HPDE6-E6E7 (cell line): Measurements from ENCODE around the gene NEURL4.

Source experiments
- DNase-seq: peaks from one replicate; pipeline ENCODE4 v3.0.0; 2011; ENCODE audit warnings: missing footprints; ENCODE audit errors: extremely low spot score

The NEURL4 gene

DNA sequence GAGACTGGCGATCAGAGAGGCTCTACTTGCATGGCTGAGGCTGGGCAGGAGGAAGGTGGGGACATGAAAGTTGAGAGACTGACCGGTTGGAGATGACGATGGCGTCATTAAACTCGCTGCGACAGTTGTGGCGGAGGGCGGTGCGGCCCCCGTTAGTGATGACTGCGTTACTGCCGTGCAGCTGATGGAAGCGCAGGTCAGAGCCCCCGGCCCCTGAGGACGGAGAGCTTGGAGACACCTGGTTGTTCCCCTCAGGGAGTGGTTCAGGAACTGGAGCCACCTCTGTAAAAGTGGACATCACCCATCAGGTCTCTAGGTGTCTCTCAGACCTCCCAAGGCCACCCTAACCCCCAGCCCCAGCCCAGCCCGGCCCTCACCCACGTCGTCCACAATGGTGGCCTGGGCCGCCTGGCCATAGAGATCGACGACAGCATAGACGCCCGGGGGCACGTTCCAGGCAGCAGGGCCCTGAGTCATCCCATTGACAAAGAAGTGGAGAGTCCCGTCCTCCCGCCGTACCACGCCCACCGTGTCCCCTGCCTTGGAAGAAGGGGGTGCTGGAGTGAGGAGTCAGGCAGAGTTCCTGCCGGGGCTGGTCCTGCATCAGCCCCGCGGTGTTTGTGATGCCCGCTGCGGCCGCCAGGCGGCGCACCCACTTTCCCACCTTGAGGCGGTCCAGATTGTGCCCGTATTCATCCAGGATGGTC is 5.3 kb downstream of the NEURL4 start:
- DNase-seq, result no peak

DNA sequence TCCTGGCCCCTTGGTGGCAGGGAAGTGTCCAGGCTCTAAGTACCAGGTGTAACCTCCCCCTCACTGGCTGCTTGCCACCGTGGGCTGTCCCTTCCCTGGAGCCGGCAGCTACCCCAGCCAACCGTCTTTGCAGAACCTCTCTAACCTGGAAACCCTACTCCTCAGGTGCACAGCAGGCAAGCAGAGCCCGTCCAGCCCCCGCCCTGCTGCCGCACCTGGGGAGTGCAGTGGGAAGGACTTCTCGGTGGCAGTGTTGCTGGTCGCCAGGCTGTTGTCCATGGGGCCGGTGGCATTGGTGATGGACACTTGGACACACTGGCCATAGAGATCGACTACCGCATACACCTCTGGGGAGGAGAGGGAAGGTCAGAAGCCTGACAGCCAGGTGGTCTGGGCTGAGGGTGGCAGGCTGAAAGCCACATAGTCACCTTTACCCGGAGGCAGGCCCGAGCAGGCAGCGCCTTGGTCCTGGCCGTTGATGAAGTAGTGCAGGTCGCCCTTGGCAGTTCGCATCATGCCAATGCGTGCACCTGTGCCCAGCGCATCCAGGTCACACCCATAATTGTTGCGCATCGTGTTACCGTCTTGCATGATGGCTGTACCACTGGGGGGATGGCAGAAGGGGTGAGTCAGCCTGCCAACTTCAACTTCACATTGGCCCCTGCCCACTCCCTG is 6.5 kb downstream of the NEURL4 start:
- DNase-seq, result no peak

DNA sequence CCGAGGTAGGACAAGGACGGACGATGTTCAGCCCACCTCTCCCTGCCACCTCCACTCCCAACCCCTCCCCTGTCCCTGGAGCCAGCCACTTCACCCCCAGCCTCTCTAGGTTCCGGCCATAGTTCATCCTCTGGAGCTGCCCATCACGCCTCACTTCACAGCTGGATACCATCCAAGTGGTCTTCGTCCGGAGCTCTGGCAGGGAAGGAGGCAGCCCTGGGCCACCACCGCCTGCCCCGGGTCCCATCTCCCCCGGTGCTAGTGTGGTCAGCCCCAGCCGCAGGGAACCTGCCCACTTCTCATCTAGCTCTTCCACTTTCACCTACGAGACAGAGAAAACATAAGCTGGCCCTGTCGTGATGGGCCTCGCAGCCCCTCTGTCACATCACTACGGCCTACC is 7.7 kb downstream of the NEURL4 start:
- DNase-seq, result no peak

DNA sequence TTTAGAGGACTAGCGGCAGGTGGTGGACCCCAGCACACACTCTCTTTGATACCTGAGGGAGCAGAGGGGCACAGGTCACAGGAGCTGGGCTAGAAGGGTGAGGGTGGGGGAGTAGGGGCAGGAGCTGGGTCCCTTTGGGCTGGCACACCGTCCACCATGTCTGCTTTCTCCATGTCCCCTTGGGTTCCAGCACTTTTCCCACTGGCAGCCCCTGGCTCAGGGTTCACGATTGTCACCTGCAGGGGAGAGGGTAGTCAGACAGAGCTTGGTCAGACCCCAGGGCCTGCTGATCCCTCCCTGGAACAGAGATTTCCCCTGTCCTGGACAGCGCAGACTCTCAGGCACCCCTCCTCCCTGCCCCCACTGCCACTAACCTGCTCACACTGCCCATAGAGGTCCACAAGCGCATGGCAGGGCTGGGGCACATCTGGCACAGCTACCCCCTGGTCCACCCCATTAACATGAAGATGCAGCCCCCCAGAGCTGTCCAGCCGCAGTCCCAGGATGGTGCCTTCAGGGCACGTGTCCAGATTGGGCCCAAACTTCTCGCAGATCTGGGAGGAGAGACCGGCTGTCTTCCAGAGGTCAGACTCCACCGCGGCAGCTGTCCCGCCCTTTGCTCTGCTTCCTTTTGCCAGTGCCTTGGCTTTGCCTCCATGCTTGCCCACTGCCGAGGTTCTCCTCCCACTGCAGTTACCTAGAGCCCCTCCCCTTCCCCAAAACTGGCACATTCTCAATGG is 10.8 kb downstream of the NEURL4 start:
- DNase-seq, result no peak

DNA sequence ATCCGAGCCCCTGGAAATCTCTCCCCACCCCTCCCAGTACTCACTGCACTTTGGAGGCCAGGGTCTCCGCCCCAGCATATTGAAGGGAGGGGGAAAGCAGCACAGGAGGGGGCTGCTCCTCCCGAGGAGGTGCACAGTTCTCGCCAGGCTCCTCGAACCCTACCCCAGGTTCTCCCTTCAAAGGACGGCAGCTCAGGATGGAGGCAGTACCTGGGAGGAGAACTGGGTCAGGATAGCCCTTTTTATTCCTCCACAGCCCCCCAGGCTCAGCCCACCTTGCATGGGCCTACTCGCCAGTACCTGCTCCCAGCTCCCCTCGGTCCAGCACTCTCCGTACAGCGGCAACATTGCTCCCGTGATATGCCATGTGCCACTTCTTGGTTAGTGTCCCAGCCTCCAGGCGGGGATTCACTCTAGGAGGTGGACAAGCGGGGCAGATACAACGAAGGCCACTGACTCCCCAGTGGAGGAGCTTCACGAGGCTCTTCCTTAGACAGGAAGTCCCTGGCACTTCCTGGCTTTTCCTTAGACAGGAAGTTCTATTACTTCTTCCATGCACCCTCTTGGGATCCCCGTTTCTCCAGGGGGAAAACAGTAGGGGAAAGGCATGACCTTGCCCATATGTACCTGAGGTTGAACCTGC is 11.9 kb downstream of the NEURL4 start:
- no peak for DNase-seq

DNA sequence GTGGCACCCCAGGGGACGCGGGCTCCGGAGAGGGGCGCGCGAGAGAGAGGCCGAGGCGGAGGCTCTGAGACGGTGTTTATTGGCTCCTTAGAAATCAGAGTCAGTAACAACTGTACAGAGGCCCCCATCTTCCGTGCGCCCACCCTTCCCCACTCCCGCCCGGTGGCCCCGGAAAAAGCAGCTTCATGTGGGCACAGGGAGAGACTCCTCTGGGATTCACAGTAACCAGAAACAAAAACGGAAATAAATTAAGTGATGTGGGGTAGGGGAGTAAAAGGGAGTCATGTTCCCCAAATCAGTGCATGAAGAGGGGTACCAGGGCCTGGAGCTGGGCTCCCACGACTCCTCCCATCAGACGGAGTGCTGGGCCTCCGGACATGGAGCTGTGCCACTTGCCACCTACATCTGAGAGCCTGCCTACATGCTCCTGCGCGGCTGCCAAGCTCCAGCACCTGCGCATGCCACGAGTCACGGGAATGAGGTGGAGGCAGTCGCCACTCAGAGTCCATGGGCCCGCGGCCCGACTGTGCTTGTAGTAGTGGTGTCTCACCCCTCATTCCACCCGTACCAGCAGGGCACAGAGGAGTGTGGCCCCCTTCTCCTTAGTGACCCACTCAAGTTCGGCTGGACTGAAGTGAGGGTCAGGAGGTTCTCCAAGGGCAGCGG is 13.4 kb downstream of the NEURL4 start:
- DNase-seq, result no peak

DNA sequence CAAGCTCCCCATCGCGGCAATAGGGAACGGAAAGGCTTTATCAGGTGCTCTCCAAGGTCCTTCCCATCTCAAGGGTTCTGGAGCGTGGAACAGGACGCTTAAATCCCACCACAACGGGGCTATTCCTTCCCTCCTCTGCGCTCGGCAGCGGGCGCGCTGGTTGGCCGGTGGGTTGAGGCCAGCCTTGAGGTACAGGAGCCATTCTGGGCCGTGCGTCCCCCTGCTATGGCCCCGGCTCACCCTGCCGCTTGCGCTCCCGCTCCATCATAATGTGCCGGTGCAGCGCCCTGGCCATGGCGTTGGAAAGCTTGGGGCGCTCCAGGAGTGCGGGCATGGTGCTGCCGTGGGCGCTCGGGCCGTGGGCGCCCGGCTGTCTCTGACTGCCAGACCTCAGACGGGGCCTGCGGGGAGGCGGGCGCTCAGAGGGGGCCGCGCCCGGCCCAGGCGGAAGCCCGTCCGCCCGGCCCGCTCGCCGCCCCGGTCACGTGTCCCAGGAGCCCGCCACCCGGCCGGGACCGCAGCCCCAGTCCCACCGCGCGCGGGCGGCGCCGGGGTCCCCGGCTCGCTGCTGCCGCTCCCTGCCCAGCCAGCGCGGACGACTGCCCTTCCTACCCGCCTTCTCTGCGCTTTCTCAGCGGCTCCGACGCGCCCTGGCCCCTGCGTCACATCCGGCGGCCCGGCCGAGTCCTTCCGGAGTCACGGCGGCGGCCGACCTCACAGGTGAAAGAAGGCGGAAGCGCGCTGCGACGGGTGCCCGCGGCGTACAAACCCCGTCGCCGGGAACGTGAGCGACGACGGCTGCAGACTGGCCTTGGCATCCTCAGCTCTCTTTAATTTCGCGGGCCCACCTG is 14.2 kb downstream of the NEURL4 start, which contains the start of gene GPS2:
Gene GPS2, minus strand, starts transcription at position 642 of the 851 bp plus-strand sequence. Its CDS starts 308 bp downstream, at position 334.
- peak; percentile 94 for DNase-seq

DNA sequence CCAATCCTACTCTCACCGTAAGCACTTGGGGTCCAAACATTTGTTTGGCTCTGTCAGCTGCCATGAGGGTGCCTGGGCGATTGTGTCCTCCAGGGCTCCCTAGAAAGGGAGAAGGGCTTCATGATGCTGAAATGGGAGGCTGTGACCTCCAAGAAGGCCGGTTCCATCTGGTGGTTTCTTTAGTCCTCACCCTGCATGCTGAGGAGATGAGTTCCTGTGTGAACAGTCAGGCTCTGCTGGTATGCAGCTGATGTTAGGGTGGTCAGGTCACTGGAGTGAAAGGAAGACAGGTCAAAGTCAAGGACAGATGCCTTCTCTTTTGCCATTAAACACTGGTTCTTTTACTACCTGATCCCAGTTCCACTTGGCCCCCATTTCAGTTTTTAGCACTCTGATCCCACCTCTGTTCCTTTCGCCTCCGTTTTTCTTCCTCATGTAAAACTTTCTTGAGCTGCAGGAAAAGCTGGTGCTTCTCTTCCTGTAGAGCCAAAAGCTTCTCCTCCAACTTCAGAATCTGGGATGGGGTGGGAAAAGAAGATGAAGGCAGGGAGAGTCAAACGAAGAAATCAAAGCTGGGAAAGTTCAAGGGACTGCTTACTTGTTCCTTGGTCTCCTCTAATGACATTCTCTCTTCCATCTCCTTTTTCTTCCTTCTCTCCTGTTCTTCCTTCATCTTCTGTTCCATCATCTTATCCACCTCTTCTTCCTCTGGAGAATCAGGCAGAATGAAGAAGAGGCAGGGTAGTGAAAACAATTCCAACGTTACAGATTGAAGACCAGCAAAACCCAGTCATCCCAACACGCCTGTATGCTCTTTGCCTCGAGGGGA is 15.0 kb downstream of the NEURL4 start:
- DNase-seq, result no peak

DNA sequence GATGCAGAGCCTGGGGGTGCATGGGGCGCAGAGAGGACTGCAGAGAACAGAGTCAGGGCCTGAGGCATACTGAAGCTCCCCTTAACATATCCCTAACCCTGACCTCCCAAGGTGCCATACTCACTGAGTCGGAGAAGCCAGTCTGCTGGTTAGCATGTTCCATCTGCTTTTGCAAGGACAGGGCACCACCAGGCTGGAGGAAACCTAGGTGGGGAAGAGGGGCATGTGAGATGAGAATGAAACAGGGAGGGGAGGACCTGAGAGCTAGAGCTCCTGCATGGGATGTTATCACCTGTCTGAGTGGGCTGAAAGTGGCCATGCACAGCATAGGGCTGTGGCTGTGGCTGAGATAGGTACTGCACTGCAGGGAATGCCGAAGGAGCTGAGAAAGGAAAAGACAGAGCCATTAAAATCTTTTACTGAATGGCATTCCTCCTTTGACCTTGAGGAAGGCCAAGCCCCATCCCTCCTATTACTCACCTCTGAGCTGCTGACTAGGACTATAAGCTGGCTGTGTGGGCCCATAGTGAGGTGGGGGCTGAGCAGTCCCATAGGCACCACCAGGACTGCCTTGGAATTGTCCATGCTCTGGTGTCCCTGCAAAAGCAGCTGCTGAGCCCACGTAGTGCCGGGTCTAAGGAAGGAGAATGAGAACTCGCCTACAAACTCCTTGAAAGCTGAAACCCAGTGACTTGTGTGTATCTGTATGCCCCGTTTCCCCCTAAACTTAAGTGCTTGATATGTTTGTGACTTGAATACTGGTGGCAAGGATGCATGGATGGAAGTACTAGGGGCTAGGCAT is 15.8 kb downstream of the NEURL4 start:
- DNase-seq, result no peak

DNA sequence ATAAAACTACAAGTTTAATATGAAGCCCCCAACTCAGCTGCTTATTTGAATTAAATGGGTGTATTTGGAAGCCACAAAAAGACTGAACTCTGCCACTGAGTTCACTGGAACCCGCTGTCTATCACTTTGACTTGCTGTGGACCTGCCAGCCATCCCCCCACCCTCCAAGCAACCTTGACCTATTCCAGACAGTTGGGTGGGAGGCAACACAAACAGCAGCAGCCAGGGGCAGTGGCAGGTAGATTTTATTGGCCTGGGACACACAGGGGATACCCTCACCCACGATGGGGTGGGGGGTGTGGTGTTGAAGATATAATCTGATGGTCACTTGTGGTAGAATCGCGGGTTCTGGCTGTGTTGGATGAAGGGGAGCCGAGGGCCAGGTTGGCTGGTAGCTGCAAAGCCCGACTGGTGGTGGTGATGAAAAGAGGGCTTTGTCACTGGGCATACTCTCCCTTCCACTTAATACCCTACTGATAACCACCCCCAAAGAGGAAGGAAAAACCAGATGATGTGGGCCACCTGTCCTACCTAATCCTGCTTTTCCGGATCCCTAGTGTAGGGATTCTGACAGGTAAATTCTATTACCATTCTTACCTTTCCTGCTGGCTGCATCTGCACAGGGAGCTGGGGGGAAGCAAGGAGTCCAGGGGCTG is 16.6 kb downstream of the NEURL4 start:
- DNase-seq, result no peak

DNA sequence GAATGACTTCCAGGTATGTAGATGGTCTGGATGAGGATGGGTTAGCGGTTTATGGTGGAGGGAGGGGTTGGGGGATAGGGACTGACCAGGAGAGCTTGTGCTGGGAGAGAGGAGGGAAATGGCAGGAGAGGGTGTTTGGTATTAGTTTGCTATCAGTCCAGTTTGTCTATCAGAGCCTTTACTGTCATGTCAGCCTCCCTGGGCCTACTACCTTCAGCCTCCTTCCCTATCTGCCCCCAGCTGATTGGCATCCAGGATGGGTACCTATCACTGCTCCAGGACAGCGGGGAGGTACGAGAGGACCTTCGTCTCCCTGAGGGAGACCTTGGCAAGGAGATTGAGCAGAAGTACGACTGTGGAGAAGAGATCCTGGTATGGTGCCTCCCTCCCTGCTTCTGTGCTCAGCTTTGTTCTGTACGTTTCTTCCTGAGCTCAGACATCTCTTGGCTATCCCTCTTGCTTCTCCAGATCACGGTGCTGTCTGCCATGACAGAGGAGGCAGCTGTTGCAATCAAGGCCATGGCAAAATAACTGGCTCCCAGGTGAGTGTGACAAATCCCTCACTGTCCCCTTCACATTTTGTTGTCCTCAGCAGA is 17.9 kb downstream of the NEURL4 start:
- DNase-seq, result no peak

DNA sequence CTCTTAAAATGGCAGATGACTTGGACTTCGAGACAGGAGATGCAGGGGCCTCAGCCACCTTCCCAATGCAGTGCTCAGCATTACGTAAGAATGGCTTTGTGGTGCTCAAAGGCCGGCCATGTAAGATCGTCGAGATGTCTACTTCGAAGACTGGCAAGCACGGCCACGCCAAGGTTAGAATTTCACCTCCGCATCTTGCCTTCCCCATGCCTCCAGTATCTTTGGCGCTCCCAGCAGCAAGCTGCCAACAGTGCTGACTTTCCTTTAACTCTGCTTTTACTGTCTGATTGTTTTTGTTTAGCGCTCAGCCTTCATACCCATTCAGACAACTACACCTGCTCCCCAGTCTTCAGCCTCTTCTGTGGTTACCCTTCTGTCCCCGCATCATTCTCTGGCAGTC is 19.5 kb downstream of the NEURL4 start:
- no peak for DNase-seq

DNA sequence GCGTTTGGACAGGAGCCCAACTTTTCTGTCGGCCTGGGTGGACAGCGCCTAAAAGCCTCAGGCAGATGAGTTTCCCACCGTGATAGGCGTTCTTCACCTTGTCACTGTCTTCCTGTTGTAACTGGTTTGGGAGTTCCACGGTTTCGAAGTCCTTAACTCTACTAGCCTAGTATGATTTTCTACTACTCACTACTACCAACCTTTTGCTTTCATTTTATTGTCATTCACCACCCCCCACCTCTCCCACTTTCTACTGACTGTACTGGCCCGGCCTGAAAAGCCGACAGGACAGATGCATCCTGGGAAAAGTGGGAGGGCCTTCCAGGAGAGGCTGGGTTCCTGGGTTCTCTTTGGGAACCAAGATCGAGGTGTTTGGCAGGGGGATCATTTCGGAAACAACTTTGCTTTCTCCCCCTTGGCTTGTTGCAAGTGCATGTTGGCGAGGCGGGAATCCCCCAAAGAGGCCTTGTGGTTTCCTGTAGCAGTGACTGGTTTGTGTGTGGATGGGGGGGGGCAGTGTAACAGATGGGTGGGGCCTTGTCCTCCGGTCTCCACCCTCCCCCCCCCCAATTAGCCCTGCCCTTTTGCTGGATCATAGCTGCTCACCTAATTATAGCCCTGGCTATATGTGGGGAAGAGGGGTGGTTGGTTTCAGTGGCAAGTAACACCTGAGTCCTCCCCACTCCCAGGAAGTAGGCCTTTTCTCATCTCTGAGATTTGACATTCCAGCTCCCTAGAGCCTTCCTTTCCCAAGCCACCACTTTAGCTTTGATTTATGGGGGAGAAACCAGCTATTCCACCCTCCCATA is 20.3 kb downstream of the NEURL4 start:
- peak; percentile 84 for DNase-seq

DNA sequence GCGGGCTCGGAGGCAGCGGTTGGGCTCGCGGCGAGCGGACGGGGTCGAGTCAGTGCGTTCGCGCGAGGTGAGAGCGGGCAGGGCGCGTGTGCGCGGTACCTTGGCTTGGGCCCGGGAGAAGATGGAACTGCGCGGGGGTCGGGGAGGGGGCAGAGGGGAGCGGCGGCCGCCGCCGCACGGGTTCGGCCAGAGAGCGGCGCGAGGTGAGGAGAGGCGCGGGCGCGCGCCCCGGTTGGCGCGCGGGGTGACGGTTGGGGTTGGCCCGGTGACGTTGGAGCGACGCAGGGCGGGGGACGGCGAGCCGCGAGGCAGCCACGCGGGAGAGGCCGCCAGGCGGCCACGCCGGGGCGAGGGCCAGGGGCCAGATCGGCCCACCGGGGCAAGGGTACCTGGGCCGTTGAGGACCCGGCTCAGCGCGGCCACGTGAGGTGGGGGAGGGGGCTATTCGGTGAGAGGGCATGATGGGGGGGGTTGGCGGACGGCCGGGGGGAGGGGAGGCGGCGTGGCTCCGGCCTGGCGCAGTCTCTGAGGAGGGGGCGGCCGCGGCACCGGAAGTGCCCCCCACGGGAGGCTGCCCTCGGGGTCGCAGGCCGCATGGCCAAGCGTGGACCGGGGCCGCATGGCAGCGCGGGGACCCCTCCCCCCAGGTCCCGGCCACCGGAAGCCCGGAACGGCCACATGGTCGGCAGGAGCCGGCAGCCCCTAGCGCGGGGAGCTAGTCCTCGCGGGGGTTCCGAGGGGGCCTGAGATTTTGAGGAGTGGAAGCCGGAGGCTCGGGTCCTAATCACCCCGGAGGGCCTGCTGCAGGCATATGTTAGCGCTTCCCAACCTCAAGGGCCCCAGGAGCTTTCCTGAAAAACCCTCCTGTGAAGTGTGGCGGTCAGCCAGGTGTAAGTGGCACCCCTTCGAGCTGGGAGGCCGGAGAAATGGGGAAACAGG is 21.2 kb downstream of the NEURL4 start:
- DNase-seq, result no peak

DNA sequence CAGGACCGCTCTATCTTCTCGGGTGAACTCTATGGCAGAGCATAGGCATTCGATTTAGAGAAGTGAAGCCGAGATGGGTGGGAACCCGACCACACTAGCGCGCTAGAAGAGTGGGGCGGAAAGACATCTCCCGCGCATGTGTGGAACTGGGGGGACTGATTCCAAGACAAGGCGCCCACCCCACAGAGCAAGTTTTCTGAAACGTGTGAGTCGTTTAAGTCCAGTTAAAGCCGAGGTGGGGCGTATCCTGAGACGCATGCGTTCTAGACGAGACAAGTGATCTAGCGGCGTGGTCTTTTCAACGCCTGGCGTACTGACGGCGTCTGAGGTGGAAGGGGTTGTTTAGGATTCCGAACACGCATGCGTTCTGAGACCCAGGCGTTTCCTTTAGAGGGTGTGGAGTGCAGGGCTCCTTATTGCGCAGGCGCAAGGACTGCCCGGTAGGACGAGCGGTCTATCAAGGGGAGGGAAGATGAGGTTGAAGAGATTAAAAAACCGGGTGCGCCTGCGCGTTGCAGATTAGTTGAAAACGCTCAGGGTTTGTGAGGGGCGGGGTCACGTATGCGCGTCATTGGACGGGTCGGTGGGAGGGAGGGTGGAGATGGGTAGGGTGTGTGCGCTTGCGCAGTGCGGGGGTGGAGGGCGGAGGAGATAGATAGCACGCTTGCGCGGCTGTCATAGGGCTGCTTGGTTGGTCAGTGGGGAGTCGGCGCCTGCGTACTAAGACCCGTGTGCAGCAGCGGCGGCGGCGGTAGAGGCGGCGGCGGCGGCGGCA is 22.0 kb downstream of the NEURL4 start, which contains the start of gene EIF5A:
Gene EIF5A, plus strand, starts transcription at position 718 of the 775 bp plus-strand sequence. CDS start 2,008 bp downstream, outside the sequence.
- DNase-seq, result peak; percentile 99
